Measurements from ENCODE around the gene STRA6. TPM values are rescaled to one million over a fixed set of nuclear protein-coding genes. Genes with fewer than 3 reads are reported as not detected.
A peak's percentile ranks its signal among the peaks of the same experiment; 100 is the strongest.

STRA6 gene
- not detected for total RNA-seq
- polyA plus RNA-seq, result under 1 TPM in 1 of 3 donors, not detected in 2; 0.05 TPM
- long read RNA-seq, donor 1, result 0 reads
- long read RNA-seq, donor 2, result 0 reads

DNA sequence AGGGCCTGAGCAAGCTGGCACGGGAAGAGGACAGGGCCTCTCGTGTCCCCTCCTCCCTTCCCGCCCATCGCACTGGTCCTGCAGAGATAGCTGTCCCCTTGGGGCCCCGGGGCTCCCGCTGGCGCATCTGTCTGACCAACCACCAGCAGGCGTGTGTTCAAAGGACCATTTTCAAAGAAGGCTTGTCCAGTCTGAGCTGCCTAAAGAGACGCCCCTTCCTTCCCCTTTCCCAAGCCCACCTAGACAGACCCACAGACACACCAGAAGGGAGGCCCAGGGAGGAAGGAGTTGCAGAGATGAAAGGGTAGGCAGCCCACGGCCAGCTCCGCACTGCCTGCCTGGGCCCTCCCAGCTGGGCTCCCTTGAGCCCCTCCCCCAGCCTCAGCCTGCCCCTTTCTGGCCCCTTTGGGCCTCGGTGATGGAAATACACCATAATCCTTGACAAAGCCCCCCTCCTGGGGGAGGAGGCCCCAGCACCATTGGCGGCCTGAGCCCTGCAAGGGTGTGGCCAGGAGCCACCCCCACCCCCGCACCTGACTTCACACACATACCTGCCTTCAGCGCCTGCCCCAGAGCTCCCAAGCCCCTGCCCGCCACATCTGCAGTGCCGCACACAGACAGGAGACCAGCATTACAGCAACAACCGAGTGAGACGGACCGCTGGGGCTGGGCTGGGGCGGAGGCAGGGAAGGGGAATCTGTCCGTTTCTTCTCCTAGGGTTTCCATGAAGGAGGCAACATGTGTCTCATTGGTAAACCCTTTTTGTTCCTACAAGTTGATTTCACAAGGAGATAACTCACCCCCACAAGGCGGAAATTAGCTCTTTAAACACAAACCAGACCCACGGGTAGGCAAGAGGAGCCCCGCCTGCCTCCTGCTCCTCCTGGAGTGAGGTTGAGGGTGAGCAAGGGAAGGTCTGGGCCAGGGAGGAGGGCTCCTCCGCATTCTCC is at the start of gene STRA6:
Gene STRA6 (minus strand): TSS at position 336 of the 950 bp plus-strand sequence. CDS start 520 bp downstream, outside the sequence.
- H3K27me3 ChIP-seq (ENCODE audit: insufficient read depth in 3 of 3, low read length in 2 of 3), result peaks cover 0 to 11% (median 1%) of the 10 kb centered on the region in 3 donors
- H3K4me1 ChIP-seq, result peaks cover 2% of the 10 kb centered on the region
- no peak for ATAC-seq
- H3K27ac ChIP-seq, result no peak within 1 kb of the TSS
- 73 to 74% (median 73%) methylated on average over 26 of the region's 26 CpGs for WGBS, 3 donors
- no peak for TF ChIP-seq CTCF (IDR thresholded peaks at IDR 0.05)
- intact Hi-C loops (cut with DNase I), result no loop called here
- no peak for DNase-seq
- no peak within 1 kb of the TSS for H3K4me3 ChIP-seq
- H3K9me3 ChIP-seq, result no peaks in the 10 kb centered on the region
- H3K36me3 ChIP-seq (ENCODE audit: insufficient read depth in 1 of 2, low read depth in 1 of 2), result no peaks in the 10 kb centered on the region

GRCh38 chr15:74252291-74252690 is 49.7 kb upstream of the STRA6 start:
- ATAC-seq (peak in 2 of 4 donors; percentile 9 to 14), DNase-seq (no peak)
- peak overlapping the region; percentile 82 for H3K27ac ChIP-seq
- H3K36me3 ChIP-seq (ENCODE audit: insufficient read depth in 1 of 2, low read depth in 1 of 2), result no peaks in the 10 kb centered on the region
- H3K27me3 ChIP-seq (ENCODE audit: insufficient read depth in 3 of 3, low read length in 2 of 3), result no peaks in the 10 kb centered on the region
- H3K4me1 ChIP-seq, result peaks cover 31% of the 10 kb centered on the region
- intact Hi-C loops (cut with DNase I), result no loop called here
- no peak overlapping the region for H3K4me3 ChIP-seq
- no peak for TF ChIP-seq CTCF (IDR thresholded peaks at IDR 0.05)
- 19 to 54% (median 26%) methylated on average over 6 of the region's 6 CpGs for WGBS, 3 donors
- H3K9me3 ChIP-seq, result no peaks in the 10 kb centered on the region

DNA sequence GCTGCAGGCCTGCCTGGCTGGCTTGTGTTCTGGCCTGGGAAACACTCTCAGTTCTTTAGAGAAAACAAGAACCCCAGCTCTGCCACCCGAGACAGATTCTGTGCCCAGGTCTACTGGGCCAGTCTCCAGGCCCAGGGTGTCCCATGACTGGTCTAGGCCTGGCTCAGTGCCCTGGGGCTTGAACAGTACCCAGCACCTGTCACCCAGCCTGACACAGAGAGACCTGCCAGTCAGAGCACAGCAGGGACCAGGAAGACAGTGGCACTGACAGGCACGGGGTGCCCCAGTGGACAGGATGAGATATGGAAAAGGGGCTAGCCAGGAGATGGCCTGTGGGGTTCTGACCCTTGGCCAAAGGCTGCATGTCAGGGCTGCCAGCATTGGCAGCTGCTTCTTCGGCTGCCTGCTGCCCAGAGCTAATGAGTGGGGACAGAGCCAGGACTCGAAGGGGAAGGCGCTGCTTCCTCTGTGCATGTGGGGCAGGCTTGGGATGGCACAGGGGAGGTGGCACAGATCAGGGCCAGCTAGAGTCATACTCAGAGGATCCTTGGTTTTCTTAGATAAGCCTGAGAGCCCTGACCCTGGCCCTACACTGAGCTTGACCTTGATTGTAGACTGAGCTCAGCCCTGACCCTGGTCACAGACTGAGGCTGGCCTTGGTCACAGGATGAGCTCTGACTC is 48.7 kb upstream of the STRA6 start:
- no peaks in the 10 kb centered on the region for H3K9me3 ChIP-seq
- no peak overlapping the region for H3K4me3 ChIP-seq
- H3K27ac ChIP-seq, result peak overlapping the region; percentile 82
- peak; percentile 88 to 96 for DNase-seq
- no peaks in the 10 kb centered on the region for H3K27me3 ChIP-seq (ENCODE audit: insufficient read depth in 3 of 3, low read length in 2 of 3)
- no peaks in the 10 kb centered on the region for H3K36me3 ChIP-seq (ENCODE audit: insufficient read depth in 1 of 2, low read depth in 1 of 2)
- TF ChIP-seq CTCF (IDR thresholded peaks at IDR 0.05), result peak; percentile 18
- WGBS, 3 donors, result 20 to 27% (median 23%) methylated on average over 4 to 5 of the region's 5 CpGs
- H3K4me1 ChIP-seq, result peaks cover 31% of the 10 kb centered on the region
- peak; percentile 97 to 98 (median 98) for ATAC-seq
- intact Hi-C loops (cut with DNase I), result no loop called here

DNA sequence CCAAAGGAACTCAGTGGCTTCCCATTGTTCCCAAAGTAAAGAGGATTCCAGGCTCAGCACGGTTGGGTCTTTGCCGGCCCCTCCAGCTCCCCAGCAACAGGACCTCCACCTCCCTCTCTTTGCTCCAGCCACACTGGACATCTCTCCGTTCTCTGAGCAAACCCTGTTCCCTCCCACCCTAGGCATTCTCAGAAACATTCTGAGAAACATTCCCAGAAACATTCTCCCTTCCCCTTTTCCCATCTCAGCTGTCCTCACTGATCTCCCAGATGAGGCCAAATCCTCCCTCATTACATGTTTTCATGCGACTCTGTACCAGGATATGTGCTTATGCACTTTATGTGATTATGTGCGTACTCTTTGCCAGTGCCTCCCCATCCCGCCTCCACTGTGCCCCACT is 47.7 kb upstream of the STRA6 start:
- DNase-seq (no peak), ATAC-seq (no peak)
- no peaks in the 10 kb centered on the region for H3K36me3 ChIP-seq (ENCODE audit: insufficient read depth in 1 of 2, low read depth in 1 of 2)
- WGBS, 3 donors, result 44 to 59% (median 49%) methylated on average over 6 of the region's 6 CpGs
- intact Hi-C loops (cut with DNase I), result no loop called here
- no peaks in the 10 kb centered on the region for H3K9me3 ChIP-seq
- H3K4me3 ChIP-seq, result no peak overlapping the region
- TF ChIP-seq CTCF (IDR thresholded peaks at IDR 0.05), result no peak
- peaks cover 0 to 3% (median 2%) of the 10 kb centered on the region in 3 donors for H3K27me3 ChIP-seq (ENCODE audit: insufficient read depth in 3 of 3, low read length in 2 of 3)
- H3K4me1 ChIP-seq, result peaks cover 31% of the 10 kb centered on the region
- H3K27ac ChIP-seq, result peak overlapping the region; percentile 82
